ENCODE results near the gene GMPPB.

DNA sequence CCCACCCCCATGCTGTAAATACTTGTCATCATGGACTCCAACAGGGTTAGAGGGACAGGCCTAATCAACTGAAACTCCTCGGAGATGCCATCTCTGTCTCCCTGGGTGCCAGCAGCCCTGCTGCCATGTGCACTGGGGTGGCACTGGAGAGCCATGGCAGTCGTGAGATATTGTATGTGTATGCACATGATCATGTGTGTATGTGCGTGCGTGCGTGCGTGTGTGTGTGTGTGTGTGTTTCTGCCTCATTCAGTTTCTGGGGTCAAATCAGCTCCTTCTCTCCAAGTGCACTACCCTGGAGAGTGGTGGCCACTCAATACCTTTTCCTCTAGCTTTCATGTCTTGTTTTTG lies 52.8 kb downstream of the GMPPB start:
- TF ChIP-seq, protein P1, sequence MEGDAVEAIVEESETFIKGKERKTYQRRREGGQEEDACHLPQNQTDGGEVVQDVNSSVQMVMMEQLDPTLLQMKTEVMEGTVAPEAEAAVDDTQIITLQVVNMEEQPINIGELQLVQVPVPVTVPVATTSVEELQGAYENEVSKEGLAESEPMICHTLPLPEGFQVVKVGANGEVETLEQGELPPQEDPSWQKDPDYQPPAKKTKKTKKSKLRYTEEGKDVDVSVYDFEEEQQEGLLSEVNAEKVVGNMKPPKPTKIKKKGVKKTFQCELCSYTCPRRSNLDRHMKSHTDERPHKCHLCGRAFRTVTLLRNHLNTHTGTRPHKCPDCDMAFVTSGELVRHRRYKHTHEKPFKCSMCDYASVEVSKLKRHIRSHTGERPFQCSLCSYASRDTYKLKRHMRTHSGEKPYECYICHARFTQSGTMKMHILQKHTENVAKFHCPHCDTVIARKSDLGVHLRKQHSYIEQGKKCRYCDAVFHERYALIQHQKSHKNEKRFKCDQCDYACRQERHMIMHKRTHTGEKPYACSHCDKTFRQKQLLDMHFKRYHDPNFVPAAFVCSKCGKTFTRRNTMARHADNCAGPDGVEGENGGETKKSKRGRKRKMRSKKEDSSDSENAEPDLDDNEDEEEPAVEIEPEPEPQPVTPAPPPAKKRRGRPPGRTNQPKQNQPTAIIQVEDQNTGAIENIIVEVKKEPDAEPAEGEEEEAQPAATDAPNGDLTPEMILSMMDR (IDR thresholded peaks at IDR 0.05; ENCODE audit: insufficient read depth, low read length, poor library complexity, severe bottlenecking) = no peak
- TF ChIP-seq EZH2phosphoT487 (conservative IDR thresholded peaks at IDR 0.05; ENCODE audit: low read length) = no peak

Data from SU-DHL-6 (cell line).